Suprapubic skin (tissue), 4 donors: ENCODE data around the gene PANK4.

Experiments
- CTCF ChIP-seq, 2 donors: fragments of 200-600 bp in 1 of 2; fragments of 450-650 bp in 1 of 2; sonication (generic) in 1 of 2; IDR thresholded peaks; one replicate each; pipeline ENCODE4 v1.5.1; 2016 to 2019; ENCODE audit warnings: antibody characterized with exemption in 2 of 2, mild to moderate bottlenecking in 1 of 2, moderate library complexity in 1 of 2
- EP300 ChIP-seq: sonication (generic); formaldehyde crosslinking; IDR thresholded peaks from one replicate; pipeline ENCODE4 v1.6.1; 2017; ENCODE audit warnings: antibody characterized with exemption
- POLR2A ChIP-seq, 2 donors: fragments of 450-650 bp; IDR thresholded peaks; one replicate each; pipeline ENCODE4 v1.6.1; 2017; ENCODE audit warnings: antibody characterized with exemption in 2 of 2, mild to moderate bottlenecking in 2 of 2, moderate library complexity in 2 of 2
- POLR2AphosphoS5 ChIP-seq, 3 donors: sonication (generic); formaldehyde crosslinking; IDR thresholded peaks; one replicate each; pipeline ENCODE4 v1.6.1; 2017; ENCODE audit warnings: antibody characterized with exemption in 3 of 3

GRCh38 chr1:2557482-2558400 is 31.3 kb upstream of the PANK4 start:
- TF ChIP-seq CTCF (IDR thresholded peaks at IDR 0.05) = no peak
- no peak for TF ChIP-seq POLR2A (IDR thresholded peaks at IDR 0.05)
- TF ChIP-seq POLR2AphosphoS5 (IDR thresholded peaks at IDR 0.05) = no peak
- no peak for TF ChIP-seq EP300
